Measurements from ENCODE around the gene BAMBI.

DNA sequence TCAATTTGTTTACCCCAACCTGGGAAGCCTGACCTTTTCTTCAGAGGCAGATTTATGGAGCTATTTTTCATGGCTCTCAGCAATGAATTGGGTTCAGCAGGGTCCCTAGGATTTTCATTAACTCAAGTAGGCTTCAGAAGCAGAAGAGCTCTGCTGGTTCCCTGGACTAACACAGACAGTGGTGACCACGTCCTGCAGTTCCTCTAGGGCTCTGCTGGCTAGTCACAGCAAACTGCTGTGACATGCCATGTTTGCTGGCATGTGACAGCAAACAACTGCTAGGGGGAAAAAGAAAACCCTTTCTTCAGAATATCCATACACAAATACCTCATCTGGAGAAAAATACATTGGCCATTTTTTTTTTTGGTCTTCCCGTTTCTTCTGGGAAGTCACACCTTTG is 13.2 kb downstream of the BAMBI start:
- TF ChIP-seq YY1 (IDR thresholded peaks at IDR 0.05; ENCODE audit: insufficient read depth, insufficient read length), result no peak
- TF ChIP-seq ZNF274 (IDR thresholded peaks at IDR 0.05; ENCODE audit: low read depth, low read length), result no peak
- TF ChIP-seq SUZ12 (IDR thresholded peaks at IDR 0.05; ENCODE audit: extremely low read depth, insufficient read depth, insufficient read length), result no peak

All from NT2/D1 (cell line).